LNCaP clone FGC (cell line): ENCODE data around the gene MOGAT1.

Experiments used
- DNase-seq: peaks from one replicate; pipeline ENCODE4 v3.0.0-alpha.2; 2011; ENCODE audit warnings: low read depth
- H3K4me3 ChIP-seq: 2 replicates; pipeline ENCODE4 v1.5.1; 2011; ENCODE audit warnings: mild to moderate bottlenecking, low read depth, low read length, control low read depth
- TF ChIP-seq, protein P1 (sequence below): IDR thresholded peaks from 2 replicates; pipeline ENCODE4 v1.5.1; 2012; ENCODE audit warnings: mild to moderate bottlenecking; ENCODE audit not compliant: control insufficient read depth, insufficient read depth; ENCODE audit errors: extremely low read depth

MOGAT1 gene

DNA sequence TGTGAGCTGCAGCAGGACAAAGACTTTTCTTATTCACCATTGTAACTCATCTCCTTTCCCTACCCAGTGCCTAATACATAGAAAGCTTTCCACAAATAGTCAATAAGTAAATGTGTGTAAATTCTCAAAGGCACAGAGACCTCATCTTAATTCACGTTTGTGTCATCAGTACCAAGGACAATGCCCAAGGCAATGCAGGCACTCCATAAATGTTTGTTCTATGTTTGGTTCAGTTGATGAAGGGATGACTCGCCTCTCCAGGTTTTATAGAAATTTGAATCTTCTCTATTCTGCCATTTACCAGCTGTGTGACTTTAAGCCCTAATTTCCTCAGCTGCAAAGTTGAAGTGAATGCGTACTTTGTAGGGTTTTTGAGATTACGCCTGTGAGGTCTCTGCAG, 2.1 kb upstream of the MOGAT1 start:
- TF ChIP-seq, protein P1, sequence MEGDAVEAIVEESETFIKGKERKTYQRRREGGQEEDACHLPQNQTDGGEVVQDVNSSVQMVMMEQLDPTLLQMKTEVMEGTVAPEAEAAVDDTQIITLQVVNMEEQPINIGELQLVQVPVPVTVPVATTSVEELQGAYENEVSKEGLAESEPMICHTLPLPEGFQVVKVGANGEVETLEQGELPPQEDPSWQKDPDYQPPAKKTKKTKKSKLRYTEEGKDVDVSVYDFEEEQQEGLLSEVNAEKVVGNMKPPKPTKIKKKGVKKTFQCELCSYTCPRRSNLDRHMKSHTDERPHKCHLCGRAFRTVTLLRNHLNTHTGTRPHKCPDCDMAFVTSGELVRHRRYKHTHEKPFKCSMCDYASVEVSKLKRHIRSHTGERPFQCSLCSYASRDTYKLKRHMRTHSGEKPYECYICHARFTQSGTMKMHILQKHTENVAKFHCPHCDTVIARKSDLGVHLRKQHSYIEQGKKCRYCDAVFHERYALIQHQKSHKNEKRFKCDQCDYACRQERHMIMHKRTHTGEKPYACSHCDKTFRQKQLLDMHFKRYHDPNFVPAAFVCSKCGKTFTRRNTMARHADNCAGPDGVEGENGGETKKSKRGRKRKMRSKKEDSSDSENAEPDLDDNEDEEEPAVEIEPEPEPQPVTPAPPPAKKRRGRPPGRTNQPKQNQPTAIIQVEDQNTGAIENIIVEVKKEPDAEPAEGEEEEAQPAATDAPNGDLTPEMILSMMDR, result no peak

DNA sequence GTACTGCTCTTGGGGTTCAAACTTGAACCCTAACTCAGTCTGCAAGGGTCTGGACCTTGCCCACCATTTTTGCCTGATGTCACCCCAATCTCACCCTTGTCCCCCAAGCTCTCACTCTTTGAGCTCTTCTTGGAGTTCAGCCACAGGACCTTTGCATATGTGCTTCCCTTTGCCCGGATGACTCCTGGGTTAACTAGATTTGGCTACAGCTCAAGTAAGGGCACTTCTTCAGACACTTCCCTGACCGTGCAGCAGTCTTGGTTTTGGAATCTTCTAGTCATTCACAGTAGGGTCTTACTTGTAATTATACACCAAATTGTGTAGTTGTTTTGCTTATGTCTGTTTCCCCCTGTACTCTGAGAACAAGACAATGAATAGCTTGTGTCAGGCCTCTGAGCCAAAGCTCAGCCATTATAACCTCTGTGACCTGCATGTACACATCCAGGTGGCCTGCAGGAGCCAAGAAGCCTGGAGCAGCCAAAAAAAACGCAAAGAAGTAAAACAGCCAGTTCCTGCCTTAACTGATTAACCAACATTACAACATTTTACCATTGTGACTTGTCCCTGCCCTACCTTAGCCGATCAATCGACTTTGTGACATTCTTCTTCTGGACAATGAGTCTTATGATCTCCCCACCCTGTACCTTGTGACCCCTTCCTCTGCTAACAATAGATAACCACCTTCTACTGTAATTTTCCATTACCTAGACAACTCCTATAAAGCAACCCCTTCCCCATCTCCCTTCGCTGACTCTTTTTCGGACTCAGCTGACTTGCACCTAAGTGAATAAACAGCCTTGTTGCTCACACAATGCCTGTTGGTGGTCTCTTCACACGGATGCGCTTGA, 1.0 kb upstream of the MOGAT1 start:
- no peak for DNase-seq
- no peak overlapping the region for H3K4me3 ChIP-seq
- TF ChIP-seq, protein P1, result no peak

More for the DNA sequence above, 2.1 kb upstream of the MOGAT1 start:
- no peak for DNase-seq
- no peak overlapping the region for H3K4me3 ChIP-seq

DNA sequence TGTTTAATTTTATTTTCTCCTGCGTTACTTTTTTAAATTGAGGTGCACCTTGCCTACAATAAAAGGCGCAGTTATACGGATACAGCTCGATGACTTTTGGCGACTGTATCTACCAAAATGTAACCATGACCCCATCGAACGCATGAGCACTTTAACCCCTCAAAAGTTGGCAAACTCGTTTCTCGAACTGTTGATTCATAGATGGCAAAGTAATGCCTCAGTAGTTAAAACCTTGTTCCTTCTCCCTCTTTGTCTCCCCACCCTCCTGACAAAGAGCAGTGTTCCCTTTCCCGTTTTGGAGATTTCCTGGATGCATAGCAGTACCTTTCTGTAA, 577 bp downstream of the MOGAT1 start:
- TF ChIP-seq, protein P1, result no peak
- H3K4me3 ChIP-seq, result no peak overlapping the region
- no peak for DNase-seq

- H3K4me3 ChIP-seq, result no peak overlapping the region
- no peak for DNase-seq
- TF ChIP-seq, protein P1, result no peak
These were observed 1.8 kb downstream of the MOGAT1 start for GRCh38 chr2:222673273-222673672.

DNA sequence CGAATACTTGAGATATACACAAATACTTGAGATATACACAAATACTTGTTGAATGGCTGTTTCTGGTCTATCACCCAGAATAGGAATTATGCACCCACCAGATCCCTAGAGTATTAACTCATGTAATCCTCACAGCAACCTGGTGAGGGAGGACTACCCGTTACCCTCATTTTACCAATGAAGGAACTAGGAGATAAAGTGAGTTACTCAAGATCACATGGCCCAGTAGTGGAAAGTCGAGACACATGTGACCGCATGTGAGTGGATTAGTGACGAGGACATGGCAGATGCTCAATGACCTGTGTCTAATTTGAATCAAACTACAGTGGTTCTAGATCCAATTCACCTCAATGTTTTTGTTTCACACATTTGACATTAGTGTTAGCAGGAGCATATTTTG, 2.4 kb downstream of the MOGAT1 start:
- no peak overlapping the region for H3K4me3 ChIP-seq
- TF ChIP-seq, protein P1, result no peak
- no peak for DNase-seq

- TF ChIP-seq, protein P1, result no peak
- DNase-seq, result no peak
These were observed 6.5 kb downstream of the MOGAT1 start for GRCh38 chr2:222677981-222678380.

GRCh38 chr2:222683805-222684204, 12.3 kb downstream of the MOGAT1 start:
- H3K4me3 ChIP-seq, result no peak overlapping the region
- TF ChIP-seq, protein P1, result no peak
- DNase-seq, result no peak

More at GRCh38 chr2:222677981-222678380, 6.5 kb downstream of the MOGAT1 start:
- no peak overlapping the region for H3K4me3 ChIP-seq
